Smooth muscle cell (in vitro differentiated cells): Measurements from ENCODE around the gene CLTA. TPM values are rescaled to one million over a fixed set of nuclear protein-coding genes. Genes with fewer than 3 reads are reported as not detected.
"Not testable (repeated sequence)": the region's sequence is repeated elsewhere in the genome, so short reads cannot be mapped to it uniquely, and the experiment has no call there.

Experiments
- DNase-seq: peaks from one replicate; lab custom pipeline; 2025; ENCODE audit not compliant: unreplicated experiment; lab: John Stamatoyannopoulos, UW
- H2AFZ ChIP-seq: fragments of 200-600 bp; sonication (generic); 2 replicates; pipeline ENCODE4 v1.6.0; 2016; ENCODE audit warnings: antibody characterized with exemption, low read depth, mild to moderate bottlenecking
- H3F3A ChIP-seq: fragments of 200-600 bp; sonication (generic); 2 replicates; pipeline ENCODE4 v1.6.0; 2017; ENCODE audit warnings: antibody characterized with exemption, low read depth
- H3K27ac ChIP-seq: fragments of 200-600 bp; sonication (generic); 2 replicates; pipeline ENCODE4 v1.5.1; 2016; ENCODE audit warnings: low read depth, mild to moderate bottlenecking
- H3K27me3 ChIP-seq: fragments of 200-600 bp; sonication (generic); 2 replicates; pipeline ENCODE4 v1.6.1; 2016; ENCODE audit warnings: low read depth, mild to moderate bottlenecking
- H3K36me3 ChIP-seq: fragments of 200-600 bp; sonication (generic); 2 replicates; pipeline ENCODE4 v1.5.1; 2016; ENCODE audit warnings: low read depth
- H3K4me1 ChIP-seq: fragments of 200-600 bp; sonication (generic); 2 replicates; pipeline ENCODE4 v1.5.1; 2016; ENCODE audit warnings: low read depth
- H3K4me2 ChIP-seq: fragments of 200-600 bp; sonication (generic); 2 replicates; pipeline ENCODE4 v1.6.0; 2016; ENCODE audit warnings: mild to moderate bottlenecking
- H3K4me3 ChIP-seq: fragments of 200-600 bp; sonication (generic); 2 replicates; pipeline ENCODE4 v1.5.1; 2016; ENCODE audit warnings: mild to moderate bottlenecking
- H3K79me2 ChIP-seq: fragments of 200-600 bp; sonication (generic); 2 replicates; pipeline ENCODE4 v1.6.0; 2016; ENCODE audit warnings: low read depth, mild to moderate bottlenecking
- H3K9ac ChIP-seq: fragments of 200-600 bp; sonication (generic); 2 replicates; pipeline ENCODE4 v1.6.0; 2016; ENCODE audit warnings: low read depth
- H3K9me3 ChIP-seq: fragments of 200-600 bp; sonication (generic); replicated peaks from 2 replicates; pipeline ENCODE4 v1.5.1; 2016; ENCODE audit warnings: low read depth
- H4K20me1 ChIP-seq: fragments of 200-600 bp; sonication (generic); 2 replicates; pipeline ENCODE4 v1.6.0; 2016; ENCODE audit warnings: low read depth
- CTCF ChIP-seq: fragments of 200-600 bp; sonication (generic); IDR thresholded peaks from 2 replicates; pipeline ENCODE4 v1.5.1; 2017; ENCODE audit warnings: borderline replicate concordance, mild to moderate bottlenecking, antibody characterized with exemption; ENCODE audit not compliant: insufficient read depth, poor library complexity, severe bottlenecking
- WGBS: methylation state at CpG from one replicate; pipeline ENCODE4 v1.1.7; 2016; ENCODE audit warnings: low lambda C conversion rate; 5-methylcytosine and 5-hydroxymethylcytosine counted together
- polyA plus RNA-seq: library from polyadenylated mRNA; unstranded; fragments of >200 nt; fragmentation: Nextera tagmentation; extraction: Ambion mirVana; gene quantifications from 2 replicates; pipeline ENCODE4 v1.2.1, GENCODE V29; 2016
- total RNA-seq: library from RNA; depleted of rRNA; stranded (reverse); fragments of >200 nt; gene quantifications from 2 replicates; pipeline ENCODE4 v1.2.3, GENCODE V29; 2014

The CLTA gene
- total and polyA plus RNA-seq, 2 experiments from 2014 or later = 206 to 226 TPM

GRCh38 chr9:36177571-36177970 is 13.2 kb upstream of the CLTA start:
- H3K79me2 ChIP-seq = no peaks in the 10 kb centered on the region
- WGBS = 93% methylated on average over 4 of the region's 4 CpGs
- H3F3A ChIP-seq = no peaks in the 10 kb centered on the region
- no peak for DNase-seq
- no peaks in the 10 kb centered on the region for H3K9me3 ChIP-seq
- H3K9ac ChIP-seq = no peak overlapping the region
- no peaks in the 10 kb centered on the region for H3K27me3 ChIP-seq
- TF ChIP-seq CTCF = no peak
- H4K20me1 ChIP-seq = no peaks in the 10 kb centered on the region
- no peak overlapping the region for H3K4me3 ChIP-seq
- H3K36me3 ChIP-seq = no peaks in the 10 kb centered on the region
- H3K4me1 ChIP-seq = no peaks in the 10 kb centered on the region
- no peak overlapping the region for H3K4me2 ChIP-seq
- no peak overlapping the region for H2AFZ ChIP-seq
- H3K27ac ChIP-seq = no peak overlapping the region

DNA sequence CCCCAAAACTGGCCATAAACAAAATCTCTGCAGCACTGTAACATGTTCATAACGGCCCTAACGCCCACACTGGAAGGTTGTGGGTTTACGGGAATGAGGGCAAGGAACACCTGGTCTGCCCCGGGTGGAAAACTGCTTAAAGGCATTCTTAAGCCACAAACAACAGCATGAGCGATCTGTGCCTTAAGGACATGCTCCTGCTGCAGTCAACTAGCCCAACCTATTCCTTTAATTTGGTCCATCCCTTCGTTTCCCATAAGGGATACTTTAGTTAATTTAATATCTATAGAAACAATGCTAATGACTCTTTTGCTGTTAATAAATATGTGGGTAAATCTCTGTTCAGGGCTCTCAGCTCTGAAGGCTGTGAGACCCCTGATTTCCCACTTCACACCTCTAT is 10.5 kb upstream of the CLTA start:
- not testable (repeated sequence) for H2AFZ ChIP-seq, H3K27ac ChIP-seq, H3K79me2 ChIP-seq, H3K27me3 ChIP-seq, H3K36me3 ChIP-seq, H3K9ac ChIP-seq, H3K4me3 ChIP-seq, H3K4me2 ChIP-seq, H4K20me1 ChIP-seq, DNase-seq, H3K4me1 ChIP-seq, H3F3A ChIP-seq, H3K9me3 ChIP-seq
- WGBS = 87% methylated on average over 6 of the region's 6 CpGs

- Histone ChIP-seq H3K27ac (peak overlapping the region; percentile 56), H3F3A (no peaks in the 10 kb centered on the region), H3K9ac (no peak overlapping the region), H4K20me1 (peaks cover 16% of the 10 kb centered on the region), H3K27me3 (no peaks in the 10 kb centered on the region), H3K9me3 (no peaks in the 10 kb centered on the region), H3K4me1 (peaks cover 12% of the 10 kb centered on the region), H3K4me2 (no peak overlapping the region), H3K4me3 (no peak overlapping the region), H3K36me3 (no peaks in the 10 kb centered on the region), H3K79me2 (peaks cover 17% of the 10 kb centered on the region), H2AFZ (no peak overlapping the region)
- TF ChIP-seq CTCF = no peak
- no peak for DNase-seq
These were observed 3.3 kb upstream of the CLTA start for GRCh38 chr9:36187414-36187813.

- Histone ChIP-seq H3K27me3 (no peaks in the 10 kb centered on the region), H3F3A (peaks cover 4% of the 10 kb centered on the region), H3K4me3 (no peak overlapping the region), H3K4me2 (no peak overlapping the region), H3K4me1 (peaks cover 20% of the 10 kb centered on the region), H3K9me3 (no peaks in the 10 kb centered on the region), H3K36me3 (no peaks in the 10 kb centered on the region), H3K9ac (no peak overlapping the region), H4K20me1 (peaks cover 24% of the 10 kb centered on the region), H2AFZ (no peak overlapping the region), H3K79me2 (peaks cover 25% of the 10 kb centered on the region), H3K27ac (peak overlapping the region; percentile 56)
- no peak for DNase-seq
- TF ChIP-seq CTCF = no peak
- WGBS = 95% methylated on average over 5 of the region's 5 CpGs
These were observed 2.5 kb upstream of the CLTA start for GRCh38 chr9:36188212-36188611.
